NCI-H69 (cell line): Measurements from ENCODE around the gene NFATC1.

ENCODE experiments used
- DNase-seq: peaks from one replicate; lab custom pipeline; 2025; lab: John Stamatoyannopoulos, UW

Gene NFATC1

GRCh38 chr18:79574938-79575525 is 179.3 kb downstream of the NFATC1 start:
- DNase-seq = no peak

- DNase-seq = peak; percentile 68
Measured at GRCh38 chr18:79575891-79576685, 180.4 kb downstream of the NFATC1 start.

- peak; percentile 26 for DNase-seq
Measured at GRCh38 chr18:79576686-79577351, 181.1 kb downstream of the NFATC1 start.

DNA sequence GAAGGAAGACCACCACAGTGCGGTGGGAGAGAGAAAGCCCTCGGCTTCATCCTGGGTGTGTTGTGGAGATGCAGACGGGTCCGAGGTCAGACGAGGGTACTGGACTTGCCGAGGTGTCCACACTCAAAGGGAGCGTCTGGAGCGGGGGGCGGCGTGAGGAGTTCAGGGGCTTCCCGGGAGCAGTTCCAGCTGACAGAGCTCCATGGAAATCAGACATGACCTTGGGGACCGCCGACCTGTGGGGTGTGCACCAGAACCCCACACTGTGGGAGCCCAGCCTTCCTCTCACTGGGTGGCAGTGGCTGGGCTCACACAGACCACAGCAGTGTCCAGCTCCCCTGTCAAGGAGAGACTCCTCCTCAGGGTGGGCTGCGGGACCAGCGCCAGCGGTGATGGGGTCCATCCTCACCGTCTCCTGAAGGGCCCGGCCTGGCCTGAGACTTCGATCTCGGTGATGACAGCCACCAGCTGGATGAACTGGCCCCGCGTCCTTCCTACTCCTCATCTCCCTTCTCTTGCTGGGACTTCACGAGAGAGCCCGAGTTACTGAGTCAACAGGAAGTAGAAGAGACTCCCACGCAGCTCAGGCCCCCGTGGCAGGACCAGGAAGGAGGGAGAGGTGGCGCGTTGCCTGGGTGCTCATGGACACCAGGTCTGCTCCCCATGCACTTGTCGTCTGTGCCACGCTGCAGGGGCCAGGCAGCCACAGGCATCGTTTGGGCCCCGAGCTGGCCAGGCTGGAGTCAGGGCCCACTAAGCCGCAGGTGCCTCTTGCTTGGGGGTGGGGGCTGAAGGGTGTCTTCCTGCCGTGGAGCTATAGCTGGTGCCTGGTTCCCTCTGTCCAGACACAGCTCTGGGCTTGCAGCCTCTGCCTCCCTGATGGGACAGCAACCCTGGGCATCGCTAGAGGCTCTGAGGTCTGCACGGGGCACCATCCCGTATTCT is 182.0 kb downstream of the NFATC1 start:
- DNase-seq = no peak

GRCh38 chr18:79578396-79579260 is 182.9 kb downstream of the NFATC1 start:
- DNase-seq = no peak
